OCI-LY1 (cell line): ENCODE data around the gene RGL4.
"Not testable (repeated sequence)": the region's sequence is repeated elsewhere in the genome, so short reads cannot be mapped to it uniquely, and the experiment has no call there.

Source experiments
- CTCF ChIP-seq: fragments of 200-600 bp; sonication (generic), shearing (Covaris generic); IDR thresholded peaks from 2 replicates; pipeline ENCODE4 v1.5.1; 2017; ENCODE audit warnings: mild to moderate bottlenecking, antibody characterized with exemption, low read length, moderate library complexity, mixed read lengths
- EZH2 ChIP-seq: fragments of 200-600 bp; sonication (generic), shearing (Covaris generic); IDR thresholded peaks from 2 replicates; pipeline ENCODE4 v1.8.0; 2017; ENCODE audit warnings: borderline replicate concordance, mixed run types, mild to moderate bottlenecking, antibody characterized with exemption, low read length, moderate library complexity, mixed read lengths

GRCh38 chr22:23674886-23675501 is 15.8 kb upstream of the RGL4 start:
- not testable (repeated sequence) for TF ChIP-seq CTCF, EZH2
